Activated T-cell treated with anti-CD3 and anti-CD28 coated beads for 48 hours (primary cell): ENCODE measurements around the gene LHX5.
"Not testable (repeated sequence)": the region's sequence is repeated elsewhere in the genome, so short reads cannot be mapped to it uniquely, and the experiment has no call there.

ENCODE experiments used
- DNase-seq: peaks from one replicate; pipeline ENCODE4 v3.0.0-alpha.2; 2020; ENCODE audit warnings: low read depth

LHX5 gene

DNA sequence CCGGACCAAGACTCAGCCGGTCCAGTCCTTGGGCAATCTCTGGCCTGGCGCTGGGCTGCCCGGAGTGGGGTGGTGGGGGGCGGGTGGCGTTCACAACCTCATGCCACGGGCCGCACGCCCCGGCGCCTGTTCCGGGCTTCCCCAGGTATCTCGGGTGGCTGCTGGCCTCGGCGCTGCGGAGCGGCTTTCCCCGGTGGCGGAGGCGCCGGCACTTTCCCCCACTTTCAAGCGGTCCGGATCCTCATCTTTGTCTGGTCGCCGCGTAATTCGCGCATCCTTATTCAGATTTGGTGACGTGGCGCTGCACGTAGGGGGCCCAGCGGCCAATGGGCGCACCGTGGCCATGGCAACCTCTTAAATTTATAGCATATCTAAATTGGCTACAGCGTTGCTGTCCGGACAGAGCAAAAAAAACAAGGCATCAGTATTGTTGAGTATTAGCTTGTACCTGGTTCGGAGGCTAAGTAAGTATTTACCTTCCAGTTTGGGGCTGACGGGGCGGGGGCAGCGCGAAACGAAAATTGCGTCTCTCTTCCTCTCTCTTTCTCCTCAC is at the start of gene LHX5:
Gene LHX5 (minus strand): TSS at position 253 of the 553 bp plus-strand sequence. CDS start 373 bp downstream, outside the sequence.
- DNase-seq, result no peak

GRCh38 chr12:113519464-113520307 is 48.0 kb upstream of the LHX5 start:
- no peak for DNase-seq

DNA sequence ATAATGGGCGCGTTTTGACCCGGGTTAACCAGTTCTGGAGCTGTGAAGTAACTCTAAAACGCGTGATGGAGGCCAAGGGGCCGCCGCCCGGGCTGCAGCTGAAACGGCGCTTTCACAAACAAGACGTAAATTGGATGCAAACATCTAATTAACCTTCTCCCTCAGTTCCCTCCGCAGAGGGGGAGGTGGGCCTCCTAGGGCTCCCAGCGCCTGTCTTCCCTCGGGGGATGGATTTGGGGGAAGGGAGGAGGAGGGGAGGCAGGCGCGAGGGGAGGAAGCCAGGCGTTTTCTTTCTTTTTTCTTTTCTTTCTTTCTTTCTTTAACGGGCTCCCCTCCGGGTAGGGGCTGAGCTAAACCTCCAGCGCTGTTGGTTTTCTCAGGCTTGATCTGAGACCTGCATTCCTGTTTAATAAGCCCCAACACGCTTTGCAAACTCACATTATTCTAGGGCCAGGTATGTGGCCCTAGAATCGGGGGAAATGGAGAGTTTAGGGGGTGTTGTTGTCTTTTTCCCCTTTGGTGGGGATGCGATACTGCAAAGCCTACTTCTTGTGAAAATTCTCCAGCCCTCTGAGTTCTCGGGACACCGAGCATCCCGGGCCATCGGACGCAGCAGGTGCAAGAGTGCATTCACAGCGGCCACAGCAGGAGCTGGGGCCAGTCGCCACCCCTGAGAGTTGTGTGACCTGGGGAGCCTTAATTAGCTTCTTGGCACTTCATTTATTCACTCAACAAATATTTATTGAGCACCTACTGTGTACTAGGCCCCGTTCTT is 43.6 kb upstream of the LHX5 start:
- DNase-seq, result no peak

GRCh38 chr12:113514602-113515001 is 42.9 kb upstream of the LHX5 start:
- DNase-seq, result no peak

DNA sequence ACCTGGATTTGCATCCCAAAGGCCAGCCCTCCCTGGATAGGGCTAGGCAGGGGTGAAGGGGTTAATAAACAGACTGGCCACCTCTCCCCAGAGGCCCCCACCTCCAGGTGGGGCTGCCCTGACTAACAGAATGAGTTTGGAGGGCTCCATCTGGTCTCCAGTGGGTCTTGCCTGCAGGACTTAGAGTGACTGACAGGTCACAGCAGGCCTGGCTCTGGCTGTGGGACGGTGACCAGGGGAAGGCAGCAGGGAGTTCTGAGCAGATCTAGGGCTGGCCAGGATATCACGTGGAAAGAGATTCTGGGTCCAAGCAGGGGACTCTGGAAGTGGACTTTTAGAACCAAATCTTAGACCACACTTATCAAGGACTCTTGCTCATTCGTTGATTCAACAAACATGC is 40.9 kb upstream of the LHX5 start:
- DNase-seq, result no peak

DNA sequence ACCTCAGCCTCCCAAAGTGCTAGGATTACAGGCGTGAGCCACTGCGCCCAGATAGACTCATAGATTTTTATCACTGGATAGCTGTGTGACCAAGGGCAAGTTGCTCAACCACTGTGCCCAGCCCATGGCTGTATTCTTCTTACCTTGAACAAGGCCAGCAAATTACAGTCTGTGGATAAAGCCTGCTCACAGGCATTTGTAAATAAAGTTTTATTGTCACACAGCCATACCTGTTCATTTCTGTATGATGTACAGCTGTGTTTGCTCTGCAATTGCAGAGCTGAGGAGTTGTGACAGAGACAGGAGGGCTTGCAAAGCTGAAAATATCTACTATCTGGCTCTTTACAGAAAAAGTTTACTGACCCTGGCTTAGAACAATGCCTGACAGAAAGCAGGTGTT is 35.2 kb upstream of the LHX5 start:
- DNase-seq, result no peak

DNA sequence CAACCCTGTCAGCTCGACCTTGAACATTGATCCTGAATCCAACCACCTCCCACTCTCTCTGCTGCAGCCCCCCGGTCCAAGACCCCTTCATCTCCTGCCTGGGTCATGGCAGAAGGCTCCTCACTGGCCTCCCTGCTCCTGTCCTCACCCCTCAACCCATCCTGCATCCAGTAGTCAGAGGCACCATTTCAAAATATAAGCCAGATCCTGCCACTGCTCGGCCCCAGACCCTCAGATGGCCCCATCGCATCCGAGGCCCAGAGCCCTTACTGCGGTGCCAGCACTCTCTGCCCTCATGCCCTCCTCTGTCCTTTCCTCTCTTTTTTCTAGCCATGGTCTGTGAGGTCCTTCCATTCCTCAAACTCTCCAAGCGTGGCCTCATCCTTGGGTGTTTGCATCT is 34.3 kb upstream of the LHX5 start:
- no peak for DNase-seq

DNA sequence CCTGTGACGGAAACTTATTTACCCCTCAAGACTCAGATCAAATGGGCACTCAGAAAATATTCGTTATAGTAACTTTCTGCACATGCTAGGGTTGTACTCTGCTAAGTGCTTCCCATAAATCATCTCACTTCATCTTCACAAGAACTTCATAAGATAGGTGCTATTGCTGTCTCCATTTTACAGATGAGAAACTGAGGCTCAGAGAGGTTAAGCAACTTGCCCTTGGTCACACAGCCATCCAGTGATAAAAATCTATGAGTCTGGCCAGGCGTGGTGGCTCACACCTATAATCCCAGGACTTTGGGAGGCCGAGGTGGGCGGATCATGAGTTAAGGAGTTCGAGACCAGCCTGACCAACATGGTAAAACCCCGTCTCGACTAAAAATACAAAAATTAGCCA is 33.2 kb upstream of the LHX5 start:
- DNase-seq, result no peak

DNA sequence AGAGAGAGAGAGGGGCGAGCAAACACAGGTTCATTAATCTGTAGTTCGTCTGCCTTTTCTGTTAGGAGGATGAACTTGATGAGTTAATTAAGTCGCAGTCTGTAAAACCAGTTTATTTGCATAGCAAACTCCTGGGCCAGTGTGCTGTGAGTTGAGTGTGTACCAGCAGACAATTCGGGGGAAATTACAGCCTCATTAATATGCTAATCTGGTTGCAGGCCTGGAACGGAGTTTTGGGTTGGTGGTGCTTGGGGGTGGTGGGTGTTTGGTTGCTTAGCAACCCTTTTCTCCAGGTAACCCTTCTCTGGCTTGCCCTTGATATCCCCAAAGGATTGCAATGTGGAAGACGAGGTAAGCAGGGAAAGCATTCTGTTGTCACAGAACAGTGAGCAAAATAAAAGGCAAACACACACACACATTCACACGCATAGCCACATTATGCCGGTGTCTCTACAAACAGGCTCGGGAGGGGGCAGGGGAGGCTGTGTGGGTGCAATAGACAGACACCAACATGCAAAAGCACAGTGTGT is 29.2 kb upstream of the LHX5 start:
- no peak for DNase-seq

DNA sequence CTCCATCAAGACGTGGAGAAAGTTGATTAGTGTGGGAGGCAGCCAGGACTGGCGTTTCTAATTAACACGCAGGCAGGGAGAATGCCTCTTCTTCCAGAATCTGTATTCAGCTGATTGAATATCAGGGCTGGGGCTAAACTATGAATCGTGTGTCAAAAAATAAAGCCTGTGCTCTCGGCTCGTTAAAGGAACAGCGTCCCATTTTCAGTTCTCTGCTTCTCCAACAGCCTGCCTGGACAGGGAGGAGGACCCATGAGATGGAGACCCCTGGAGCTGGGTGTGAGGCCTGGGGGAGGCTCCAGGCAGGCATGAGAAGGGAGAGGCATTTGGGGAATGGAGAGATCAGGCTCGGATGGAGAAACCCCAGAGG is 28.6 kb upstream of the LHX5 start:
- no peak for DNase-seq

- DNase-seq, result no peak
Observed at GRCh38 chr12:113498490-113498889, 26.8 kb upstream of the LHX5 start.

GRCh38 chr12:113497693-113498092 is 26.0 kb upstream of the LHX5 start:
- no peak for DNase-seq

DNA sequence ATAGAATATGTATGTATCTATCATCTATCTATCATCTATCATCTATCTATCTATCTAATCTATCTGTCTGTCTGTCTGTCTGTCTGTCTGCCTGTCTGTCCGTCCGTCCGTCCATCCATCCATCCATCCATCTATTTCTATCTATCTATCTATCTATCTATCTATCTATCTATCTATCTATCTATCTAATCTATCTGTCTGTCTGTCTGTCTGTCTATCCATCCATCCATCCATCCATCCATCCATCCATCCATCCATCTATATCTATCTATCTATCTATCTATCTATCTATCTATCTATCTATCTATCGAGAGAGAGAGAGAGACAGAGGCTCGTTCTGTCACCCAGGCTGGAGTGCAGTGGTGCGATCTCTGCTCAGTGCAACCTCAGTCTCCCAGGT is 24.3 kb upstream of the LHX5 start:
- not testable (repeated sequence) for DNase-seq

DNA sequence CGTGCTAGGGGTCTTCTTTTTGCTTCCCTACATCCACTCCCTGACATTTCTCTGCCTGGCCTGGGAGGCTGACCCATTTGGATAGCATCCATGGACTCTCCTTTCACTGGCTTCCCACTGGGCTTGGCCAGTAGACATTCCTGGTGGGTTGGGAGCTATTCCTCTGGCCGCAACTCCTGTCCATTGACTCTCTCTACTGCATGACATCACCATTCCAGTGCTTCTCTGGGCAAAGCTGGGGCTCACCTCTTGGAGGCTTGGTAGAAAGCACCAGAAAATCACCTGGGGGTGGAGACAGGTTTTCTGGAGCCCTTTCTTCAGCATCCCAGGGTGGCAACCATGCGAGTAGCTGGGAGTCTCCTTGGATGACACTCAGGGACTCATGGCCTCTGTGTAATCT is 16.7 kb upstream of the LHX5 start:
- no peak for DNase-seq

- DNase-seq, result no peak
Observed at GRCh38 chr12:113486722-113487121, 15.1 kb upstream of the LHX5 start.

GRCh38 chr12:113485330-113485729 is 13.7 kb upstream of the LHX5 start:
- no peak for DNase-seq

DNA sequence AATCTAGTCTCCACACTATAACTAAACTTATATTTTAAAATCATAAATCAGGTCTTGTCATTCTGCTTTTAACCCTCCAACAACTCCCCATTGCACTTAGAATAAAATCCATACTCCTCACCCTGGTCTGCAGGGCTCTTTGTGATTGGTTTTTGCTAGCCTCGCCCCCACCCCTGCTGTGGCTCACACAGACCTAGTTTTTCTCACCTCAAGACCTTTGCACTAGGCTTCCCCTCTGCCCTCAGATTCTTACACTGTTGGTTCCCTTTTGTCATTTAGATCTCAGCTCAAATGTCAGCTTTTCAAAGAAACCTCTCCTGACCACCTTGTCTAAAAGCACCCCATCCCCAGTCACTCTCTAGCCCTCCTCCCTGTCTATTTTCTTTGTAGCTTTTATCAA is 10.7 kb upstream of the LHX5 start:
- DNase-seq, result no peak

- DNase-seq, result no peak
Observed at GRCh38 chr12:113480336-113480971, 8.8 kb upstream of the LHX5 start.

GRCh38 chr12:113479590-113480335 is 8.1 kb upstream of the LHX5 start:
- DNase-seq, result no peak

DNA sequence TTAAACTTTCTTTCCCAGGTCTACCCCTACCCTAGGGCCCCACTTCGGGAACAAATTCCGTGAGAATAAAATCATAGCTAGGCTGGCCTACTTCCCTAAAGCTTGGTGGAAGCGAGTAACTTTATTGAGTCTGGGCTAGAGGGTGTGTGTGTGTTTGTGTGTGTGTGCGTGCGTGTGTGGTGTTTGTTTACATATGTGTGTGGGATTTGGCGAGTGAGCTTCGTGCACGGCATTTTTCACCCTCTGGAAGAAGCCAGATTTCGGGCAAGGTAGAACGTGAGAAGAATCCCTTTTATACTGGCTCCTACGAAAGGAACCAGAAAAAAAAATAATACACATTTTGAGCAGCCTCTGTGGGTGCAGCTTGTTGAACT is 7.5 kb upstream of the LHX5 start:
- no peak for DNase-seq

DNA sequence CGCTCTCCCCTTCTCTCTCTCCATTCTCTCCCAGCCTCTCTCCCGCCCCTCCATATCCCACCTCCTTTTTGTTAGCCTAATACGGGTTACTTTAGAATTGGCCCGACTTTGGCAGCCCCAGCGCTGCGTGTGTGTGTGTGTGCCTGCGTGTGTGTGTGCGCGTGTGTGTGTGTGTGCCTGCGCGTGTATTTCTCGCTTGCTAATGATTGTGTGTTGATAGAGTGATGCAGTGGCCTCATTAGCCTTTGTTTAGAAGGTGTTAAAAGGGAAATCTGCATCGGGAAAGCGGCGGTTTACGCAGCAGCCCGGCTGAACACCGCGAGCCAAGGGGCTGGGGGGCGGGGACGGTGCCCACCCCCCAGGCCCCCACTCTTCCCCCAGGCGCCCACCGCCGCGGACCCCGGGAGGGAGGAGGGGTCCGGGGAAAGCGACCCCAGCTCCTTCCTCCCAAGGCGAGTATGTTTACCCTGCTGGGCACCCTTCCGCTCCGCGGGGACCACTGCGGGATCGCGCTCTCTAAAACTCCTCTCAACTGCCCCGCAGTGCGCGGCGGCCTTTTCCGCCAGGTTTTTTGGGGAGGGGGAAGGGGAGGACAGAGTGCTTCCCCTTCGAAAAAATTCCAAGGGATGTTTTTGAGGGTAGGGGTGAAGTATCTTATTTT is 6.8 kb upstream of the LHX5 start:
- no peak for DNase-seq
